K562 (cell line): ENCODE results near the gene KLHL22. TPM values are rescaled to one million over a fixed set of nuclear protein-coding genes. Genes with fewer than 3 reads are reported as not detected.

Source experiments
- EGR1 ChIP-seq: fragments of 450-650 bp; conservative IDR thresholded peaks from 2 replicates; pipeline ENCODE4 v1.6.1; 2017; ENCODE audit warnings: mild to moderate bottlenecking
- EP300 ChIP-seq: IDR thresholded peaks from 2 replicates; pipeline ENCODE4 v1.6.1; 2012; ENCODE audit warnings: low read length, improper control_type of control experiment
- ERF ChIP-seq: fragments of 450-650 bp; formaldehyde crosslinking; IDR thresholded peaks from 2 replicates; pipeline ENCODE4 v1.4.0; 2020; ENCODE audit warnings: mild to moderate bottlenecking, mixed read lengths
- GTF2F1 ChIP-seq: IDR thresholded peaks from 2 replicates; pipeline ENCODE4 v1.6.1; 2011; ENCODE audit warnings: low read depth, low read length, improper control_type of control experiment
- MXI1 ChIP-seq: IDR thresholded peaks from 2 replicates; pipeline ENCODE4 v1.6.1; 2011; ENCODE audit warnings: low read depth, mild to moderate bottlenecking, improper control_type of control experiment, low read length
- NBN ChIP-seq: fragments of 450-650 bp; IDR thresholded peaks from 2 replicates; pipeline ENCODE4 v1.6.1; 2016; ENCODE audit warnings: low read depth, mild to moderate bottlenecking
- RBM22 ChIP-seq: fragments of 200-400 bp; formaldehyde crosslinking; IDR thresholded peaks from 2 replicates; pipeline ENCODE4 v1.6.1; 2018; ENCODE audit warnings: low read length, low read depth; ENCODE audit not compliant: poor library complexity, severe bottlenecking
- TBP ChIP-seq: optimal IDR thresholded peaks from 2 replicates; pipeline ENCODE3; 2011; ENCODE audit warnings: low read depth, low read length, improper control_type of control experiment
- TCFL5 ChIP-seq: fragments of 250-450 bp; sonication (Bioruptor Pico); conservative IDR thresholded peaks from 2 replicates; pipeline ENCODE4 v1.6.1; 2021; ENCODE audit warnings: mild to moderate bottlenecking, moderate library complexity, matching md5 sums
- TEAD2 ChIP-seq: fragments of 450-650 bp; IDR thresholded peaks from 2 replicates; pipeline ENCODE4 v1.6.1; 2016; ENCODE audit warnings: missing genetic modification characterization, control low read depth, missing compliant biosample characterization
- ZFPM2 ChIP-seq: fragments of 250-450 bp; sonication (Bioruptor Pico); IDR thresholded peaks from 2 replicates; pipeline ENCODE4 v1.5.1; 2022; ENCODE audit warnings: mild to moderate bottlenecking
- ZNF347 ChIP-seq: fragments of 450-650 bp; formaldehyde crosslinking; IDR thresholded peaks from 2 replicates; pipeline ENCODE4 v1.4.0; 2020; ENCODE audit warnings: low read depth, mild to moderate bottlenecking, moderate library complexity
- polyA plus RNA-seq, 8 experiments: library from polyadenylated mRNA; depleted of rRNA in 4 of 8; stranded (reverse) in 5 of 8; unstranded in 3 of 8; fragments of >200 nt; fragmentation: Nextera tagmentation in 2 of 8; fragmentation: Illumina TruSeq in 1 of 8; extraction: Ambion mirVana in 2 of 8; extraction: Trizol in 1 of 8; gene quantifications; 2 replicates each; pipeline versions ENCODE4 v1.2.1 to v1.2.3, GENCODE V29; 2011 to 2014; ENCODE audit warnings: inconsistent platforms in 1 of 8, missing spikeins in 1 of 8
- total RNA-seq, 7 experiments: library from RNA; depleted of rRNA in 6 of 7; stranded (reverse); fragments of >200 nt in 6 of 7; fragmentation: Illumina TruSeq in 2 of 7; extraction: Trizol in 2 of 7; gene quantifications; 2 replicates each; pipeline versions ENCODE4 v1.2.1 to v1.2.3, GENCODE V29; 2011 to 2021; ENCODE audit warnings: low replicate concordance in 1 of 7
- TF ChIP-seq, protein P1 (sequence below): sonication (generic); formaldehyde crosslinking; IDR thresholded peaks from 2 replicates; pipeline ENCODE4 v1.8.0; 2022; ENCODE audit warnings: mild to moderate bottlenecking, missing genetic modification reagents
- TF ChIP-seq, protein P2 (sequence below): fragments of 450-650 bp; IDR thresholded peaks from 2 replicates; pipeline ENCODE4 v1.7.1; 2018; ENCODE audit warnings: mild to moderate bottlenecking, low read depth; ENCODE audit not compliant: partially characterized antibody
- TF ChIP-seq, protein P3 (sequence below): sonication (generic); formaldehyde crosslinking; IDR thresholded peaks from 2 replicates; pipeline ENCODE4 v1.8.0; 2022; ENCODE audit warnings: missing genetic modification reagents, mild to moderate bottlenecking, borderline replicate concordance
- TF ChIP-seq, protein P4 (sequence below): fragments of 450-650 bp; IDR thresholded peaks from 2 replicates; pipeline ENCODE4 v1.7.0; 2016; ENCODE audit warnings: borderline replicate concordance
- TF ChIP-seq, protein P5 (sequence below): fragments of 450-650 bp; formaldehyde crosslinking; IDR thresholded peaks from 2 replicates; pipeline ENCODE4 v1.4.0; 2020; ENCODE audit warnings: mild to moderate bottlenecking

KLHL22 gene
- total and polyA plus RNA-seq, 9 of the 15 experiments (the other 6 are each of a cell fraction or from before 2014, with no cell fraction given) = 1.3 to 25.6 (median 15.2) TPM

DNA sequence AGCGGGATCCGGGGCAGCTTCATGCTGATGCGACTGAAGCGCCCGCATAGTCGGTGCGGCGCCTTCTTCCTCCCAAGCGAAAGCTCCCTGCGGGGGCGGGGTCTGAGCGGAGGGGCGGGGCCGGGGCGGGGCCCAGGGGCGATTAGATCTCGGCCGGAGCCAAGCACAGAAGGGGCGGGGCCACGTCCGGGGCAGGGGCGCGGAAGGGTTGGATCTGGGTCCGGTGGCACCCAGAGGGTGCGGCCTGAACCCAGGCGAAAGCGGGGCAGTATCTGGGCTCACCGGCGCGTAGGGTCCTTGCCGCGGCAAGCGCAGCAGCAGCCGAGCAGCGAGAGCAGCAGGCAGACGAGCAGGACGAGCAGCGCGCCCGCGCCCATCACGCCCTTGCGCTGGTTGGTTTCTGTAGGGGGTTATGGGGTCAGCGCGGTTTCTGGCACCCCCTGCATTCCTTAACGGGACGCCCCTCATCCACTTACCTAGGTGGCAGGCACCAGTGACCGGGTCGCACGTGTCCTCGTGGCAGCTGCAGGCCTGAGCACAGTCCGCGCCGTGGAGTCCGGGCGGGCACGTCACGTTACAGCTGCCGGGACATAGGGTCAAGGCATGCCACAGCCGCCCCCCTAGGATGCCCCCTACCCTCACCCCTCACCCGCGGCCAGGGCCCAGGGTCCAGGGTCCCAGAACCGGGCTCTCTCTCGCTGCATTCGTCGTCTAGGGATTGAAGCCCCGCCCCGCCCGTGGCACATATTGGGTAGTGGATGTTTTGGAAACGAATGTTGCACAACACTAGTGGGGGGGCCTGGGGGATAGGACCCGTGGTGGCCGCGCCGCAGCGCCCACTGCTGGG lies 66.1 kb downstream of the KLHL22 start (continued):
- TF ChIP-seq, protein P1, sequence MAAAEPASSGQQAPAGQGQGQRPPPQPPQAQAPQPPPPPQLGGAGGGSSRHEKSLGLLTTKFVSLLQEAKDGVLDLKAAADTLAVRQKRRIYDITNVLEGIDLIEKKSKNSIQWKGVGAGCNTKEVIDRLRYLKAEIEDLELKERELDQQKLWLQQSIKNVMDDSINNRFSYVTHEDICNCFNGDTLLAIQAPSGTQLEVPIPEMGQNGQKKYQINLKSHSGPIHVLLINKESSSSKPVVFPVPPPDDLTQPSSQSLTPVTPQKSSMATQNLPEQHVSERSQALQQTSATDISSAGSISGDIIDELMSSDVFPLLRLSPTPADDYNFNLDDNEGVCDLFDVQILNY = no peak
- TF ChIP-seq TBP (peak; percentile 11), NBN (no peak), EP300 (no peak; the same call in 1 of the 2 replicates), ERF (CRISPR knock-in tag) (peak; percentile 92), TEAD2 (tag) (no peak), TCFL5 (CRISPR knock-in tag) (no peak), ZFPM2 (CRISPR knock-in tag) (no peak), RBM22 (no peak), EGR1 (peak; percentile 76), ZNF347 (CRISPR knock-in tag) (no peak), MXI1 (no peak), GTF2F1 (peak; percentile 32; the same call in 1 of the 2 replicates)
- TF ChIP-seq, protein P2, sequence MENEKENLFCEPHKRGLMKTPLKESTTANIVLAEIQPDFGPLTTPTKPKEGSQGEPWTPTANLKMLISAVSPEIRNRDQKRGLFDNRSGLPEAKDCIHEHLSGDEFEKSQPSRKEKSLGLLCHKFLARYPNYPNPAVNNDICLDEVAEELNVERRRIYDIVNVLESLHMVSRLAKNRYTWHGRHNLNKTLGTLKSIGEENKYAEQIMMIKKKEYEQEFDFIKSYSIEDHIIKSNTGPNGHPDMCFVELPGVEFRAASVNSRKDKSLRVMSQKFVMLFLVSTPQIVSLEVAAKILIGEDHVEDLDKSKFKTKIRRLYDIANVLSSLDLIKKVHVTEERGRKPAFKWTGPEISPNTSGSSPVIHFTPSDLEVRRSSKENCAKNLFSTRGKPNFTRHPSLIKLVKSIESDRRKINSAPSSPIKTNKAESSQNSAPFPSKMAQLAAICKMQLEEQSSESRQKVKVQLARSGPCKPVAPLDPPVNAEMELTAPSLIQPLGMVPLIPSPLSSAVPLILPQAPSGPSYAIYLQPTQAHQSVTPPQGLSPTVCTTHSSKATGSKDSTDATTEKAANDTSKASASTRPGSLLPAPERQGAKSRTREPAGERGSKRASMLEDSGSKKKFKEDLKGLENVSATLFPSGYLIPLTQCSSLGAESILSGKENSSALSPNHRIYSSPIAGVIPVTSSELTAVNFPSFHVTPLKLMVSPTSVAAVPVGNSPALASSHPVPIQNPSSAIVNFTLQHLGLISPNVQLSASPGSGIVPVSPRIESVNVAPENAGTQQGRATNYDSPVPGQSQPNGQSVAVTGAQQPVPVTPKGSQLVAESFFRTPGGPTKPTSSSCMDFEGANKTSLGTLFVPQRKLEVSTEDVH = no peak
- TF ChIP-seq, protein P3, sequence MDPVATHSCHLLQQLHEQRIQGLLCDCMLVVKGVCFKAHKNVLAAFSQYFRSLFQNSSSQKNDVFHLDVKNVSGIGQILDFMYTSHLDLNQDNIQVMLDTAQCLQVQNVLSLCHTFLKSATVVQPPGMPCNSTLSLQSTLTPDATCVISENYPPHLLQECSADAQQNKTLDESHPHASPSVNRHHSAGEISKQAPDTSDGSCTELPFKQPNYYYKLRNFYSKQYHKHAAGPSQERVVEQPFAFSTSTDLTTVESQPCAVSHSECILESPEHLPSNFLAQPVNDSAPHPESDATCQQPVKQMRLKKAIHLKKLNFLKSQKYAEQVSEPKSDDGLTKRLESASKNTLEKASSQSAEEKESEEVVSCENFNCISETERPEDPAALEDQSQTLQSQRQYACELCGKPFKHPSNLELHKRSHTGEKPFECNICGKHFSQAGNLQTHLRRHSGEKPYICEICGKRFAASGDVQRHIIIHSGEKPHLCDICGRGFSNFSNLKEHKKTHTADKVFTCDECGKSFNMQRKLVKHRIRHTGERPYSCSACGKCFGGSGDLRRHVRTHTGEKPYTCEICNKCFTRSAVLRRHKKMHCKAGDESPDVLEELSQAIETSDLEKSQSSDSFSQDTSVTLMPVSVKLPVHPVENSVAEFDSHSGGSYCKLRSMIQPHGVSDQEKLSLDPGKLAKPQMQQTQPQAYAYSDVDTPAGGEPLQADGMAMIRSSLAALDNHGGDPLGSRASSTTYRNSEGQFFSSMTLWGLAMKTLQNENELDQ = no peak
- TF ChIP-seq, protein P4, sequence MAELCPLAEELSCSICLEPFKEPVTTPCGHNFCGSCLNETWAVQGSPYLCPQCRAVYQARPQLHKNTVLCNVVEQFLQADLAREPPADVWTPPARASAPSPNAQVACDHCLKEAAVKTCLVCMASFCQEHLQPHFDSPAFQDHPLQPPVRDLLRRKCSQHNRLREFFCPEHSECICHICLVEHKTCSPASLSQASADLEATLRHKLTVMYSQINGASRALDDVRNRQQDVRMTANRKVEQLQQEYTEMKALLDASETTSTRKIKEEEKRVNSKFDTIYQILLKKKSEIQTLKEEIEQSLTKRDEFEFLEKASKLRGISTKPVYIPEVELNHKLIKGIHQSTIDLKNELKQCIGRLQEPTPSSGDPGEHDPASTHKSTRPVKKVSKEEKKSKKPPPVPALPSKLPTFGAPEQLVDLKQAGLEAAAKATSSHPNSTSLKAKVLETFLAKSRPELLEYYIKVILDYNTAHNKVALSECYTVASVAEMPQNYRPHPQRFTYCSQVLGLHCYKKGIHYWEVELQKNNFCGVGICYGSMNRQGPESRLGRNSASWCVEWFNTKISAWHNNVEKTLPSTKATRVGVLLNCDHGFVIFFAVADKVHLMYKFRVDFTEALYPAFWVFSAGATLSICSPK = no peak
- TF ChIP-seq, protein P5, sequence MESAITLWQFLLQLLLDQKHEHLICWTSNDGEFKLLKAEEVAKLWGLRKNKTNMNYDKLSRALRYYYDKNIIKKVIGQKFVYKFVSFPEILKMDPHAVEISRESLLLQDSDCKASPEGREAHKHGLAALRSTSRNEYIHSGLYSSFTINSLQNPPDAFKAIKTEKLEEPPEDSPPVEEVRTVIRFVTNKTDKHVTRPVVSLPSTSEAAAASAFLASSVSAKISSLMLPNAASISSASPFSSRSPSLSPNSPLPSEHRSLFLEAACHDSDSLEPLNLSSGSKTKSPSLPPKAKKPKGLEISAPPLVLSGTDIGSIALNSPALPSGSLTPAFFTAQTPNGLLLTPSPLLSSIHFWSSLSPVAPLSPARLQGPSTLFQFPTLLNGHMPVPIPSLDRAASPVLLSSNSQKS (CRISPR knock-in tag) = no peak
